HG02571 (cell line): ENCODE data around the gene PATJ.
"Not testable (repeated sequence)": the region's sequence is repeated elsewhere in the genome, so short reads cannot be mapped to it uniquely, and the experiment has no call there.

Source experiments
- ATAC-seq: cut with Tn5 transposase; IDR thresholded peaks from one replicate; pipeline ENCODE4 v1.9.1; 2021; ENCODE audit warnings: mild to moderate bottlenecking, moderate library complexity; ENCODE audit not compliant: unreplicated experiment

The PATJ gene

GRCh38 chr1:62198069-62198780 is 455.9 kb downstream of the PATJ start:
- ATAC-seq = no peak

GRCh38 chr1:62198781-62199125 is 456.5 kb downstream of the PATJ start:
- ATAC-seq = no peak

- no peak for ATAC-seq
Measured at GRCh38 chr1:62207187-62207586, 464.9 kb downstream of the PATJ start.

- no peak for ATAC-seq
Measured at GRCh38 chr1:62208087-62208486, 465.8 kb downstream of the PATJ start.

- no peak for ATAC-seq
Measured at GRCh38 chr1:62208970-62209369, 466.7 kb downstream of the PATJ start.

GRCh38 chr1:62209931-62210595 is 467.8 kb downstream of the PATJ start:
- ATAC-seq = no peak

DNA sequence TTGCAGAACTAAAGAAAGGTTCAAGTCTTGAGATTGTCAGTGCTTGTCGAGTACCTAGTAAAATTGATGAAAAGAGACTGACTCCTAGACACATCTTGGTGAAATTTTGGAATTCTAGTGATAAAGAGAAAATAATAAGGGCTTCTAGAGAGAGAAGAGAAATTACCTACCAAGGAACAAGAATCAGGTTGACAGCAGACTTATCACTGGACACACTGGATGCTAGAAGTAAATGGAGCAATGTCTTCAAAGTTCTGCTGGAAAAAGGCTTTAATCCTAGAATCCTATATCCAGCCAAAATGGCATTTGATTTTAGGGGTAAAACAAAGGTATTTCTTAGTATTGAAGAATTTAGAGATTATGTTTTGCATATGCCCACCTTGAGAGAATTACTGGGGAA is 468.7 kb downstream of the PATJ start:
- ATAC-seq = no peak

- no peak for ATAC-seq
Measured at GRCh38 chr1:62212411-62212810, 470.1 kb downstream of the PATJ start.

DNA sequence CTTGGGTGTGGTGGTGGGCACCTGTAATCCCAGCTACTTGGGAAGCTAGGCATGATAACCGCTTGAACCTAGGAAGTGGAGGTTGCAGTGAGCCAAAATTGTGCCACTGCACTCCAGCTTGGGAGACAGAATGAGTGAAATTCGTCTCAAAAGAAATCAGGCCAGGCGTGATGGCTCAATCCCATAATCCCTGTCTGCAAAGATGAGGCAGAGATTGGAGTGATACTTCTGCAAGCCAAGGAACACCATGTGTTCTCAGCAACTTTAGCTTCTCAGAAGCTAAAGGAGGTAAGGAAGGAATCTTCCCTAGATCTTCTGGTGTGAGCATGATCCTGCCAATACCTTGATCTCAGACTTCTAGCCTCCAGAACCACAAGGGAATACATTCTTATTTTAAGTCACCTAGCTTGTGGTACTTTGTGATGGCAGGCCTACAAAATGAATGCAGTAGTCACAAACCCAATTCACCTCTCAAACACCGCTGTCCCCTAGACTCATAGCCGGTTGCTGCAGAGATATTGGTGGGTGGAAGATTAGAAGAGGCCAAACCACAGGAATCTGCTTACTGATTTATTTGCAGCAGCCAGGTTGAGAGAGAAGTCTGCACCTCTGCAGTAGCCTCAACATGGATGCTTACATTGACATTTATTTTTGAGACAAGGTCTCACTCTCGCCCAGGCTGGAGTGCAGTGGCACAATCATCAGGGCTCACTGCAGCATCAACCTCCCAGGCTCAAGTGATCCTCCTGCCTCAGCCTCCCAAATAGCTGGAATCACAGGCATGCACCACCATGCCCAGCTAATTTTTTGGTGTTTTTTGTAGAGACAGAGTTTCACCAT is 471.0 kb downstream of the PATJ start:
- ATAC-seq = no peak

- no peak for ATAC-seq
Measured at GRCh38 chr1:62218604-62219003, 476.3 kb downstream of the PATJ start.

DNA sequence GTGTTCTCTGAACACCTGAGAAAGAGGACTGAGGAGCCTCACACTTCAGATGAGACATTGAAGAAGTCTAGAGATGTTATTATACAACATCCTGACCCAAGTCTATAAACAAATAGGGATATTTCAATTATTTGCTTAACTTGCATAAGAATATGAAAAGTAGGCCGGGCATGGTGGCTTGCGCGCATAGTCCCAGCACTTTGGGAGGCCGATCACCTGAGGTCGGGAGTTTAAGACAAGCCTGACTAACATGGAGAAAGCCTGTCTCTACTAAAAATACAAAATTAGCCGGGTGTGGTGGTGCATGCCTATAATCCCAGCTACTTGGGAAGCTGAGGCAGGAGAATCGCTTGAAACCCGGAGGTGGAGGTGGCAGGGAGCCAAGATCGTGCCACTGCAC is 478.2 kb downstream of the PATJ start:
- not testable (repeated sequence) for ATAC-seq

DNA sequence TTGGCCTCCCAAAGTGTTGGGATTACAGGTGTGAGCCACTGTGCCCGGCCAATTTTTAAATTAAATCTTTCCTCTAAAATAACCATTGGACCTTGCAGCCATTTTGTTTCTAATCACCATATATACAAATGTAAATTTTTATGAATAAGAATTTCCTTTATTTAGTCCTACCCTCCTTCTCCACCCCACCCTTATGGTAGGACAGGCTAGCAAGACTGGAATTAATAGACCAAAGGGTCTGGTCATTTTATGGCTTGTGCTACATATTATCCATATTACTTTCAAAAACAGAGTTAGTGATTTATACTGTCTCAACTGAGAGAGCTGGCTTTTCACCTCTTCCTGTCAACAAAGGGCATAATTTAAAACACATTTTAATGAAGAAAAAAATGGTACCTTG is 478.9 kb downstream of the PATJ start:
- no peak for ATAC-seq

GRCh38 chr1:62222321-62222720 is 480.0 kb downstream of the PATJ start:
- no peak for ATAC-seq

DNA sequence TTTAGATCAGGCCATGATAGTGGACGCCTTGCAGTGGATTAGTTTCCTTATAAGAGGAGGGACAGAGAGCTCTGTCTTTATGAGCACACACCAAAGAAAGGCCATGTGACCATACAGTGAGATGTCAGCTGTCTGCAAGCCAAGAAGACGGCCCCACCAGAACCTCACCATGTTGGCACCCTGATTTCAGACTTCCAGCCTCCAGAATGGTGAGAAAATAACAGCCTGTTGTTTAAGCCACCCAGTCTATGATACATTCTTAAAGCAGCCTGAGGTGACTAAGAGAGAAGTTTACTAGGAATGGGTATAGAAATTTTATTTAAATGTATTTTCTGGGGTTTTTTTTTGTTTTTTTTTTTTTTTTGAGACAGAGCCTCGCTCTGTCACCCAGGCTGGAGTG is 481.9 kb downstream of the PATJ start:
- ATAC-seq = no peak

DNA sequence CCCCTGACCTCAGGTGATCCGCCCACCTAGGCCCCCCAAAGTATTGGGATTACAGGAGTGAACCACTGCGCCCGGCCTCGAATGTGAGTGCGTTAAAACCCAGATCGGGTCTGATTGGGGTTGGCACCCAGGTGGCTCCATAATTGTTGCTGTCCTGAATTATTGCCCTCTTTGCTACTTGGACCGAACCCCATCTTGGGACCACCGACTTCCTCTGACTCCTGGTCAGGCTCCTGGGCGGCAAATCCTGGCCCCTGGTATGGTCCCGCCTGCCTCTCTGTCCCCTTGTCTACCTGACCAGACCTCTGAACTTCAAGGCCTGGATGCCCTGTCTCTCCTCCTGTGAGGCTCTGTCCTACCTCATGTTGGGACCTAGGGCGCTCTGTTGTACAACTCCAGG is 485.2 kb downstream of the PATJ start:
- no peak for ATAC-seq
